Stimulated activated CD8-positive, alpha-beta memory T cell treated with anti-CD3 and anti-CD28 coated beads, Interleukin-7, amount 100 ng/mL, for 48 hours (primary cell): ENCODE results near the gene C2CD3.
A peak's percentile ranks its signal among the peaks of the same experiment; 100 is the strongest.
"Not testable (repeated sequence)": the region's sequence is repeated elsewhere in the genome, so short reads cannot be mapped to it uniquely, and the experiment has no call there.

Source experiments
- DNase-seq, 2 donors: peaks; one replicate each; pipeline ENCODE4 v3.0.0-alpha.2; 2020; ENCODE audit warnings: low read depth in 1 of 2; ENCODE audit errors: extremely low read depth in 1 of 2

The C2CD3 gene

GRCh38 chr11:74005721-74006517 is 164.9 kb downstream of the C2CD3 start:
- no peak for DNase-seq

GRCh38 chr11:74004759-74005615 is 165.8 kb downstream of the C2CD3 start:
- DNase-seq = peak; percentile 53 to 80

- DNase-seq = no peak
Observed at GRCh38 chr11:74004046-74004695, 166.6 kb downstream of the C2CD3 start.

- no peak for DNase-seq
Observed at GRCh38 chr11:74002832-74003231, 168.0 kb downstream of the C2CD3 start.

GRCh38 chr11:74001822-74002286 is 168.9 kb downstream of the C2CD3 start:
- no peak for DNase-seq

- no peak for DNase-seq
Observed at GRCh38 chr11:74000307-74001133, 170.3 kb downstream of the C2CD3 start.

- no peak for DNase-seq
Observed at GRCh38 chr11:73999581-74000306, 171.1 kb downstream of the C2CD3 start.

- no peak for DNase-seq
Observed at GRCh38 chr11:73998846-73999575, 171.8 kb downstream of the C2CD3 start.

GRCh38 chr11:73997120-73997770 is 173.6 kb downstream of the C2CD3 start:
- no peak for DNase-seq

- DNase-seq = no peak
Observed at GRCh38 chr11:73996161-73996747, 174.5 kb downstream of the C2CD3 start.

GRCh38 chr11:73995731-73996130 is 175.1 kb downstream of the C2CD3 start:
- DNase-seq = no peak

- DNase-seq = no peak
Observed at GRCh38 chr11:73995247-73995646, 175.6 kb downstream of the C2CD3 start.

- DNase-seq = no peak
Observed at GRCh38 chr11:73991471-73992006, 179.3 kb downstream of the C2CD3 start.

- DNase-seq = no peak
Observed at GRCh38 chr11:73990730-73991129, 180.1 kb downstream of the C2CD3 start.

GRCh38 chr11:73989156-73989555 is 181.6 kb downstream of the C2CD3 start:
- DNase-seq = no peak

- DNase-seq = no peak
Observed at GRCh38 chr11:73988227-73988626, 182.6 kb downstream of the C2CD3 start.

- not testable (repeated sequence) for DNase-seq
Observed at GRCh38 chr11:73985661-73986060, 185.1 kb downstream of the C2CD3 start.
